ENCODE results near the gene NAP1L1. TPM values are rescaled to one million over a fixed set of nuclear protein-coding genes. Genes with fewer than 3 reads are reported as not detected.
A peak's percentile ranks its signal among the peaks of the same experiment; 100 is the strongest.

NAP1L1 gene
- total RNA-seq, 1 donor from 2014 or later = 687 TPM

DNA sequence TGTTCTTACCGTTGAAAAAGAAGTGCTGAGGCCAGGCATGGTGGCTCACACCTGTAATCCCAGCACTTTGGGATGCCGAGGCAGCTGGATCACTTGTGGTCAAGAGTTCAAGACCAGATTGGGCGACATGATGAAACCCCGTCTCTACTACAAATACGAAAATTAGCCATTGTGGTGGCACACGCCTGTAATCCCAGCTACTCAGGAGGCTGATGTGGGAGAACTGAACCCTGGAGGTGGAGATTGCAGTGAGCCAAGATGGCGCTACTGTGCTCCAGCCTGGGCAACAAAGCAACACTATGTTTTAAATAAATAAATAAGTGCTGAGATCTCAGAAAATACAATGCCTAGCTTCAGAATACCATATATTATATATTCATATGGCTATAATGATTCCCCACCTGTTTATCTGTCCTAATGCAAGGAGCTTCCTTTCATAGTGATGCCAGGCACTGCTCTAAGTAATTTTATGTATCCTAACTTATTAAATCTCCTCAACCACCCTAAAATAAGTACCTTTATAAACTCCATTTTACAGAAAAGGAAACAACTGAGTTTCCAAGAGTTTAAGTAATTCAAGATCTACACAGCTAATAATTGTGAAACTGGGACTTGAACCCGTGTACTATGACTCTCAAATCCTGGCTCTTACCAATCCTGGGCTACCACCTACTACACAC is 60.2 kb downstream of the NAP1L1 start:
- peaks cover 16% of the 10 kb centered on the region for H3K36me3 ChIP-seq (ENCODE audit: insufficient read depth, low read length)
- TF ChIP-seq CTCF (IDR thresholded peaks at IDR 0.05; ENCODE audit: insufficient read depth, low read depth, low read length) (no peak), EZH2 (IDR thresholded peaks at IDR 0.05; ENCODE audit: insufficient read depth, low read length) (no peak)
- peaks cover 38% of the 10 kb centered on the region for H3K4me1 Mint-ChIP-seq (ENCODE audit: low read depth, unreplicated experiment)
- H4K20me1 ChIP-seq (ENCODE audit: insufficient read depth, low read length) = peaks cover 16% of the 10 kb centered on the region
- peaks cover 11% of the 10 kb centered on the region for H3K36me3 Mint-ChIP-seq (ENCODE audit: low read depth, unreplicated experiment)
- no peaks in the 10 kb centered on the region for H3K9me3 ChIP-seq (ENCODE audit: insufficient read depth, low read depth, low read length)
- no peak overlapping the region for H3K9ac ChIP-seq (ENCODE audit: low read length)
- H3K4me3 ChIP-seq (ENCODE audit: insufficient read depth, low read depth, low read length) = no peak overlapping the region
- DNase-seq (ENCODE audit: low read depth) (no peak), FAIRE-seq (no peak)
- peak overlapping the region; percentile 10 for H3K27ac Mint-ChIP-seq (ENCODE audit: unreplicated experiment)
- H3K4me3 Mint-ChIP-seq (ENCODE audit: unreplicated experiment) = no peak overlapping the region
- H3K4me2 ChIP-seq (ENCODE audit: low read length) = no peak overlapping the region
- H3K79me2 ChIP-seq (ENCODE audit: insufficient read depth, low read length) = peaks cover 25% of the 10 kb centered on the region
- peak overlapping the region; percentile 25 for H3K27ac ChIP-seq (ENCODE audit: low read depth, low read length)
- no peaks in the 10 kb centered on the region for H3K27me3 Mint-ChIP-seq (ENCODE audit: low read depth, unreplicated experiment)
- no peaks in the 10 kb centered on the region for H3K27me3 ChIP-seq (ENCODE audit: insufficient read depth, low read length)
- no peak overlapping the region for H2AFZ ChIP-seq (ENCODE audit: low read depth, low read length)
- no peaks in the 10 kb centered on the region for H3K9me3 Mint-ChIP-seq (ENCODE audit: unreplicated experiment)
- peaks cover 45% of the 10 kb centered on the region for H3K4me1 ChIP-seq (ENCODE audit: insufficient read depth, low read length)

DNA sequence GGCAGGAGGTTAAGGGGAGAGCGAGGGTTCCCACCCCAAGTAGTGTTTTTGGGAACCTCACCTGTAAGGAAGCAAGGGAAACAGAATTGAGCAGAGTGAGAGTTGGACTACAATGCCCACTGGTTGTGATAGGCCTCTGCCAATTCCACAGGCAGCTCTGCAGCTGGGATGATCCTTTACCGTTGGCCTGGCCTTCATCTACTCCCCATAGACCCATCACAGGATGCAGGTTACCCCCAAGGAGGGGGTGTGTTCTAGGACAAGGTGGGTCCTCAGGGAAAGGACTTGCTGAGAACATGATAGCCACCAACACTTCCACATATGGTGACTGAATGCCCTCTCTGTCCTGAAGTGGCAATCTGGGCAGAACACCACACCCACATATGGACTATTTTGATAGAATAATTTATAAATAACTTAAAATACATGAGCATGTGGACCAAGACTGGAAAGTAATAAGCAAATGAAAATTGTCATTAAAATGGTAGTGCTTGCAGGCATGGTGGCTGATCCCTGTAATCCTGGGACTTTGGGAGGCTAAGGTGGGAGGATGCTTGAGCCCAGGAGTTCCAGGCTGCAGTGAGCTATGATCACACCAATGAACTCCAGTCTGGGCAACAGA is 61.3 kb downstream of the NAP1L1 start:
- no peak overlapping the region for H3K9ac ChIP-seq (ENCODE audit: low read length)
- no peaks in the 10 kb centered on the region for H3K9me3 ChIP-seq (ENCODE audit: insufficient read depth, low read depth, low read length)
- no peak overlapping the region for H2AFZ ChIP-seq (ENCODE audit: low read depth, low read length)
- TF ChIP-seq EZH2 (IDR thresholded peaks at IDR 0.05; ENCODE audit: insufficient read depth, low read length) (no peak), CTCF (IDR thresholded peaks at IDR 0.05; ENCODE audit: insufficient read depth, low read depth, low read length) (no peak)
- H3K27ac ChIP-seq (ENCODE audit: low read depth, low read length) = no peak overlapping the region
- no peaks in the 10 kb centered on the region for H3K27me3 ChIP-seq (ENCODE audit: insufficient read depth, low read length)
- peaks cover 50% of the 10 kb centered on the region for H3K4me1 ChIP-seq (ENCODE audit: insufficient read depth, low read length)
- peaks cover 6% of the 10 kb centered on the region for H4K20me1 ChIP-seq (ENCODE audit: insufficient read depth, low read length)
- no peaks in the 10 kb centered on the region for H3K27me3 Mint-ChIP-seq (ENCODE audit: low read depth, unreplicated experiment)
- DNase-seq (ENCODE audit: low read depth) (no peak), FAIRE-seq (no peak)
- H3K36me3 ChIP-seq (ENCODE audit: insufficient read depth, low read length) = peaks cover 6% of the 10 kb centered on the region
- H3K27ac Mint-ChIP-seq (ENCODE audit: unreplicated experiment) = no peak overlapping the region
- no peaks in the 10 kb centered on the region for H3K9me3 Mint-ChIP-seq (ENCODE audit: unreplicated experiment)
- no peak overlapping the region for H3K4me3 Mint-ChIP-seq (ENCODE audit: unreplicated experiment)
- H3K4me1 Mint-ChIP-seq (ENCODE audit: low read depth, unreplicated experiment) = peaks cover 45% of the 10 kb centered on the region
- peaks cover 2% of the 10 kb centered on the region for H3K36me3 Mint-ChIP-seq (ENCODE audit: low read depth, unreplicated experiment)
- no peak overlapping the region for H3K4me2 ChIP-seq (ENCODE audit: low read length)
- H3K79me2 ChIP-seq (ENCODE audit: insufficient read depth, low read length) = peaks cover 15% of the 10 kb centered on the region
- H3K4me3 ChIP-seq (ENCODE audit: insufficient read depth, low read depth, low read length) = no peak overlapping the region

DNA sequence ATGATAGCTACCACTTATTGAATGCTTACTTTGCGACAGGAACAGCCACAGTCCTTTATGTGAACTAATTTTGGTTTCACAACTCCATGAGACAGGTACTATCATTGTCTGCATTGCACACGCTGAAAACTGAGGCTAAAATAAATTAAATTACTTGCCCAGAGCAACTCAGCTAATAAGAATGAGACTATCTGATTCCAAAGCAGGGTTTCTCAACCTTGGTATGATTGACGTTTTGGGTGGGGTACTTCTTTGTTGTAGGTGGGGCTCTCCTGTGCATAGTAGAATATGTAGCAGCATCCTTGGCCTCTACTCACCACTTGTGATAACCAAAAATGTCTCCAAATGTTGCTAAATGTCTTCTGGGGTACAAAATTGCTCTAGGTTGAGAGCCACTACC is 62.0 kb downstream of the NAP1L1 start:
- TF ChIP-seq EZH2 (IDR thresholded peaks at IDR 0.05; ENCODE audit: insufficient read depth, low read length) (no peak), CTCF (IDR thresholded peaks at IDR 0.05; ENCODE audit: insufficient read depth, low read depth, low read length) (no peak)
- H3K27me3 ChIP-seq (ENCODE audit: insufficient read depth, low read length) = no peaks in the 10 kb centered on the region
- H4K20me1 ChIP-seq (ENCODE audit: insufficient read depth, low read length) = peaks cover 5% of the 10 kb centered on the region
- no peaks in the 10 kb centered on the region for H3K9me3 ChIP-seq (ENCODE audit: insufficient read depth, low read depth, low read length)
- peaks cover 52% of the 10 kb centered on the region for H3K4me1 ChIP-seq (ENCODE audit: insufficient read depth, low read length)
- no peak overlapping the region for H3K4me2 ChIP-seq (ENCODE audit: low read length)
- no peak overlapping the region for H3K27ac Mint-ChIP-seq (ENCODE audit: unreplicated experiment)
- peaks cover 2% of the 10 kb centered on the region for H3K36me3 Mint-ChIP-seq (ENCODE audit: low read depth, unreplicated experiment)
- H3K9me3 Mint-ChIP-seq (ENCODE audit: unreplicated experiment) = no peaks in the 10 kb centered on the region
- H3K4me3 Mint-ChIP-seq (ENCODE audit: unreplicated experiment) = no peak overlapping the region
- FAIRE-seq (no peak), DNase-seq (ENCODE audit: low read depth) (no peak)
- no peaks in the 10 kb centered on the region for H3K27me3 Mint-ChIP-seq (ENCODE audit: low read depth, unreplicated experiment)
- peaks cover 8% of the 10 kb centered on the region for H3K79me2 ChIP-seq (ENCODE audit: insufficient read depth, low read length)
- H3K9ac ChIP-seq (ENCODE audit: low read length) = no peak overlapping the region
- no peak overlapping the region for H2AFZ ChIP-seq (ENCODE audit: low read depth, low read length)
- no peak overlapping the region for H3K27ac ChIP-seq (ENCODE audit: low read depth, low read length)
- H3K36me3 ChIP-seq (ENCODE audit: insufficient read depth, low read length) = no peaks in the 10 kb centered on the region
- no peak overlapping the region for H3K4me3 ChIP-seq (ENCODE audit: insufficient read depth, low read depth, low read length)
- H3K4me1 Mint-ChIP-seq (ENCODE audit: low read depth, unreplicated experiment) = peaks cover 48% of the 10 kb centered on the region
